Neural cell (in vitro differentiated cells): ENCODE results near the gene OR4Q2.

Source experiments
- EP300 ChIP-seq: fragments of 450-650 bp; conservative IDR thresholded peaks from 2 replicates; pipeline ENCODE4 v1.6.1; 2014; ENCODE audit warnings: antibody characterized with exemption, mild to moderate bottlenecking, moderate library complexity; ENCODE audit not compliant: poor library complexity, severe bottlenecking
- EZH2 ChIP-seq: fragments of 200-600, 300-800 bp; shearing (Covaris generic), sonication (generic); IDR thresholded peaks from 2 replicates; pipeline ENCODE4 v1.6.1; 2014; ENCODE audit warnings: antibody characterized with exemption, low read length, borderline replicate concordance, mild to moderate bottlenecking; ENCODE audit not compliant: insufficient read depth, poor library complexity, severe bottlenecking
- MXI1 ChIP-seq: fragments of 450-650 bp; conservative IDR thresholded peaks from 2 replicates; pipeline ENCODE4 v1.6.1; 2014; ENCODE audit warnings: antibody characterized with exemption, mild to moderate bottlenecking; ENCODE audit not compliant: poor library complexity, severe bottlenecking
- POLR2AphosphoS5 ChIP-seq: IDR thresholded peaks from 2 replicates; pipeline ENCODE4 v1.6.1; 2012
- RAD21 ChIP-seq: fragments of 450-650 bp; conservative IDR thresholded peaks from 2 replicates; pipeline ENCODE4 v1.6.1; 2014; ENCODE audit warnings: antibody characterized with exemption, mild to moderate bottlenecking, moderate library complexity
- SMC3 ChIP-seq: fragments of 450-650 bp; conservative IDR thresholded peaks from 2 replicates; pipeline ENCODE4 v1.6.1; 2014; ENCODE audit warnings: antibody characterized with exemption, mild to moderate bottlenecking, moderate library complexity; ENCODE audit not compliant: poor library complexity
- TAF1 ChIP-seq: IDR thresholded peaks from 2 replicates; pipeline ENCODE4 v1.6.1; 2012; ENCODE audit warnings: low read depth
- TF ChIP-seq, protein P1 (sequence below): fragments of 450-650 bp; IDR thresholded peaks from 2 replicates; pipeline ENCODE4 v1.5.1; 2014; ENCODE audit warnings: antibody characterized with exemption, mild to moderate bottlenecking, moderate library complexity; ENCODE audit not compliant: poor library complexity, severe bottlenecking
- TF ChIP-seq, protein P2 (sequence below): IDR thresholded peaks from 2 replicates; pipeline ENCODE4 v1.6.1; 2012; ENCODE audit warnings: borderline replicate concordance

DNA sequence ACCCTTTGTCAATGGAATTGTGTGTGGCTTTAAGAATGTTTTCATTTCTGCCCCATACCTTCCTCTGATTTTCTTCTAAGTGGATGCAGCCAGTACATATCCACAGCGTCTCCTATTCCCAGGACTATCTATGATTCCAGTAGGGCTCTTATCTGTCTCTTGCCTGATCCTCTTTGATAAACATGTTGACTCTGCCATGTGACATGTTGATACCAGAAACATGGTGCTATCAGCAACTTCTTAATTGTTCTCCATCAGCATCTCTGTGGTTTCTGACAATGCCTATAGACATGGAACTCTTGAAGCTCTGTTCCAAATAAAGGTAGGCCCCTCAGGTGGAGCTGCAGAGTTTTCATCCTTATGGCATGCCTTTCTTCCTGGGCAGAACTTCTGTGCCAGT lies 46.2 kb downstream of the OR4Q2 start:
- TF ChIP-seq EZH2: no peak
- no peak for TF ChIP-seq RAD21
- TF ChIP-seq, protein P1, sequence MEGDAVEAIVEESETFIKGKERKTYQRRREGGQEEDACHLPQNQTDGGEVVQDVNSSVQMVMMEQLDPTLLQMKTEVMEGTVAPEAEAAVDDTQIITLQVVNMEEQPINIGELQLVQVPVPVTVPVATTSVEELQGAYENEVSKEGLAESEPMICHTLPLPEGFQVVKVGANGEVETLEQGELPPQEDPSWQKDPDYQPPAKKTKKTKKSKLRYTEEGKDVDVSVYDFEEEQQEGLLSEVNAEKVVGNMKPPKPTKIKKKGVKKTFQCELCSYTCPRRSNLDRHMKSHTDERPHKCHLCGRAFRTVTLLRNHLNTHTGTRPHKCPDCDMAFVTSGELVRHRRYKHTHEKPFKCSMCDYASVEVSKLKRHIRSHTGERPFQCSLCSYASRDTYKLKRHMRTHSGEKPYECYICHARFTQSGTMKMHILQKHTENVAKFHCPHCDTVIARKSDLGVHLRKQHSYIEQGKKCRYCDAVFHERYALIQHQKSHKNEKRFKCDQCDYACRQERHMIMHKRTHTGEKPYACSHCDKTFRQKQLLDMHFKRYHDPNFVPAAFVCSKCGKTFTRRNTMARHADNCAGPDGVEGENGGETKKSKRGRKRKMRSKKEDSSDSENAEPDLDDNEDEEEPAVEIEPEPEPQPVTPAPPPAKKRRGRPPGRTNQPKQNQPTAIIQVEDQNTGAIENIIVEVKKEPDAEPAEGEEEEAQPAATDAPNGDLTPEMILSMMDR: no peak
- TF ChIP-seq, protein P2, sequence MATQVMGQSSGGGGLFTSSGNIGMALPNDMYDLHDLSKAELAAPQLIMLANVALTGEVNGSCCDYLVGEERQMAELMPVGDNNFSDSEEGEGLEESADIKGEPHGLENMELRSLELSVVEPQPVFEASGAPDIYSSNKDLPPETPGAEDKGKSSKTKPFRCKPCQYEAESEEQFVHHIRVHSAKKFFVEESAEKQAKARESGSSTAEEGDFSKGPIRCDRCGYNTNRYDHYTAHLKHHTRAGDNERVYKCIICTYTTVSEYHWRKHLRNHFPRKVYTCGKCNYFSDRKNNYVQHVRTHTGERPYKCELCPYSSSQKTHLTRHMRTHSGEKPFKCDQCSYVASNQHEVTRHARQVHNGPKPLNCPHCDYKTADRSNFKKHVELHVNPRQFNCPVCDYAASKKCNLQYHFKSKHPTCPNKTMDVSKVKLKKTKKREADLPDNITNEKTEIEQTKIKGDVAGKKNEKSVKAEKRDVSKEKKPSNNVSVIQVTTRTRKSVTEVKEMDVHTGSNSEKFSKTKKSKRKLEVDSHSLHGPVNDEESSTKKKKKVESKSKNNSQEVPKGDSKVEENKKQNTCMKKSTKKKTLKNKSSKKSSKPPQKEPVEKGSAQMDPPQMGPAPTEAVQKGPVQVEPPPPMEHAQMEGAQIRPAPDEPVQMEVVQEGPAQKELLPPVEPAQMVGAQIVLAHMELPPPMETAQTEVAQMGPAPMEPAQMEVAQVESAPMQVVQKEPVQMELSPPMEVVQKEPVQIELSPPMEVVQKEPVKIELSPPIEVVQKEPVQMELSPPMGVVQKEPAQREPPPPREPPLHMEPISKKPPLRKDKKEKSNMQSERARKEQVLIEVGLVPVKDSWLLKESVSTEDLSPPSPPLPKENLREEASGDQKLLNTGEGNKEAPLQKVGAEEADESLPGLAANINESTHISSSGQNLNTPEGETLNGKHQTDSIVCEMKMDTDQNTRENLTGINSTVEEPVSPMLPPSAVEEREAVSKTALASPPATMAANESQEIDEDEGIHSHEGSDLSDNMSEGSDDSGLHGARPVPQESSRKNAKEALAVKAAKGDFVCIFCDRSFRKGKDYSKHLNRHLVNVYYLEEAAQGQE: no peak
- no peak for TF ChIP-seq POLR2AphosphoS5
- no peak for TF ChIP-seq TAF1
- TF ChIP-seq SMC3: no peak
- no peak for TF ChIP-seq EP300
- TF ChIP-seq MXI1: no peak
